ENCODE measurements around the gene MISP3. TPM values are rescaled to one million over a fixed set of nuclear protein-coding genes. Genes with fewer than 3 reads are reported as not detected.
A peak's percentile ranks its signal among the peaks of the same experiment; 100 is the strongest.
"Not testable (repeated sequence)": the region's sequence is repeated elsewhere in the genome, so short reads cannot be mapped to it uniquely, and the experiment has no call there.

MISP3 gene
- total and polyA plus RNA-seq, 9 of the 15 experiments (the other 6 are each of a cell fraction or from before 2014, with no cell fraction given): 0.25 to 5.6 (median 1.6) TPM

DNA sequence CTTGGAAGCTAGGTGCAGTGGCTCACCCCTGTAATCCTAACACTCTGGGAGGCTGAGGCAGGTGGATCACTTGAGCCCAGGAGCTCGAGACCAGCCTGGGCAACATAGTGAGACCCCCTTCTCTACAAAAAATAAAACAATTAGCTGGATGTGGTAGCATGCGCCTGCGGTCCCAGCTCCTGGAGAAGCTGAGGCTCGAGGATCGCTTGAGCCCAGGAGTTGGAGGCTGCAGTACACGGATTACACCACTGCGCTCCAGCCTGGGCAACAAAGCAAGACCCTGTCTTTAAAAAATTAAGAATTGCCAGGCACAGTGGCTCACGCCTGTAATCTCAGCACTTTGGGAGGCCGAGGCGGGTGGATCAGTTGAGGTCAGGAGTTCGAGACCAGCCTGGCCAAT is 21.6 kb upstream of the MISP3 start:
- intact Hi-C loops (cut with micrococcal nuclease); H3K4me3 ChIP-seq; ATAC-seq; CTCF ChIA-PET (ENCODE audit: low intra/inter-chr PET ratio); H3K4me2 ChIP-seq (ENCODE audit: insufficient read depth, low read length); H3K79me2 ChIP-seq (ENCODE audit: control insufficient read depth, insufficient read depth, low read length); H3K27ac ChIP-seq (ENCODE audit: extremely low read depth, low read depth, low read length); H4K20me1 ChIP-seq (replicated peaks; ENCODE audit: control insufficient read depth, insufficient read depth, low read length); H3K27me3 ChIP-seq (ENCODE audit: control insufficient read depth in 2 of 2, insufficient read depth in 2 of 2, low read length in 2 of 2); BruUV-seq (replicated peaks); DNase-seq (ENCODE audit: extremely low read depth in 1 of 4, low spot score in 3 of 4); H2AFZ ChIP-seq (ENCODE audit: low read depth, low read length); FAIRE-seq; H3K9me3 ChIP-seq (replicated peaks; ENCODE audit: control insufficient read depth, insufficient read depth, low read depth, low read length); H3K9ac ChIP-seq (ENCODE audit: insufficient read depth in 1 of 2, low read depth in 2 of 2, low read length in 2 of 2); H3K9me1 ChIP-seq (ENCODE audit: control insufficient read depth, insufficient read depth, low read length): not testable (repeated sequence)
- WGBS (ENCODE audit: insufficient coverage, low coverage, missing lambda C conversion rate): 77% methylated on average over 10 of the region's 11 CpGs
- peaks cover 27% of the 10 kb centered on the region; the same call in 2 of the 3 replicates for H3K36me3 ChIP-seq (ENCODE audit: control insufficient read depth, insufficient read depth, low read length)
- POLR2A ChIA-PET: interaction anchor here (0.6 kb wide), 3 partner anchors 10 to 770 kb away, joined by 3 read pairs; no protein-coding TSS in a partner anchor
- TF ChIP-seq ZNF121 (CRISPR knock-in tag; conservative IDR thresholded peaks at IDR 0.05): peak; percentile 87
- peaks cover 0 to 31% of the 10 kb centered on the region in 2 experiments; a peak in 2 of 5 replicates for H3K4me1 ChIP-seq (replicated peaks in 1 of 2; ENCODE audit: control insufficient read depth in 2 of 2, insufficient read depth in 2 of 2, low read length in 2 of 2)
- in situ Hi-C loops (cut with MboI): loop anchor here (25.0 kb wide), 1 partner anchor 464 kb away; no protein-coding TSS in a partner anchor

DNA sequence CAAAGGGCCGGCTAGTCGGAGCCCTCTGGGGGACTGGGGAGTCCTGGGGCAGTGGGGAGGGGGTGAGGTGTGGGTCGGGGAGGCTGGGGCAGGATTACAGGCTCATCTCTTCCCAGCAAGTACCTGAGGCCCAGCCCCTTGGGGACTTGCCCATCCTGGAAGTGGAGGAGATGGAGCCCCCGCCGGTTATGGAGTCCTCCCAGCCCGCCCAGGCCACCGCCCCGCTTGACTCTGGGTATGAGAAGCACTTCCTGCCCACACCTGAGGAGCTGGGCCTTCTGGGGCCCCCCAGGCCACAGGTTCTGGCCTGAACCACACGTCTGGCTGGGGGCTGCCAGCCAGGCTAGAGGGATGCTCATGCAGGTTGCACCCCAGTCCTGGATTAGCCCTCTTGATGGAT is 20.6 kb upstream of the MISP3 start:
- CTCF ChIA-PET (ENCODE audit: low intra/inter-chr PET ratio): no interaction called here
- no peaks in the 10 kb centered on the region for H3K27me3 ChIP-seq (ENCODE audit: control insufficient read depth in 2 of 2, insufficient read depth in 2 of 2, low read length in 2 of 2)
- peak in 2 of 4 experiments; percentile 5 to 6 for DNase-seq (ENCODE audit: extremely low read depth in 1 of 4, low spot score in 3 of 4)
- H3K9me3 ChIP-seq (replicated peaks; ENCODE audit: control insufficient read depth, insufficient read depth, low read depth, low read length): peaks cover 4% of the 10 kb centered on the region
- H4K20me1 ChIP-seq (replicated peaks; ENCODE audit: control insufficient read depth, insufficient read depth, low read length): no peaks in the 10 kb centered on the region
- no peak overlapping the region for H2AFZ ChIP-seq (ENCODE audit: low read depth, low read length)
- WGBS (ENCODE audit: insufficient coverage, low coverage, missing lambda C conversion rate): 0% methylated on average over 1 of the region's 9 CpGs
- in situ Hi-C loops (cut with MboI): loop anchor here (25.0 kb wide), 1 partner anchor 465 kb away; no protein-coding TSS in a partner anchor
- ATAC-seq: no peak
- intact Hi-C loops (cut with micrococcal nuclease): no loop called here
- no peak for FAIRE-seq
- H3K79me2 ChIP-seq (ENCODE audit: control insufficient read depth, insufficient read depth, low read length): no peaks in the 10 kb centered on the region
- no peak overlapping the region for H3K4me2 ChIP-seq (ENCODE audit: insufficient read depth, low read length)
- peaks cover 0 to 35% of the 10 kb centered on the region in 2 experiments; a peak in 3 of 5 replicates for H3K4me1 ChIP-seq (replicated peaks in 1 of 2; ENCODE audit: control insufficient read depth in 2 of 2, insufficient read depth in 2 of 2, low read length in 2 of 2)
- no peak overlapping the region for H3K27ac ChIP-seq (ENCODE audit: extremely low read depth, low read depth, low read length)
- POLR2A ChIA-PET: interaction anchor here (0.7 kb wide), 1 partner anchor 103 kb away, joined by 3 read pairs; no protein-coding TSS in a partner anchor
- no peaks in the 10 kb centered on the region for H3K9me1 ChIP-seq (ENCODE audit: control insufficient read depth, insufficient read depth, low read length)
- H3K36me3 ChIP-seq (ENCODE audit: control insufficient read depth, insufficient read depth, low read length): peaks cover 23% of the 10 kb centered on the region; the same call in 2 of the 3 replicates
- H3K9ac ChIP-seq (ENCODE audit: insufficient read depth in 1 of 2, low read depth in 2 of 2, low read length in 2 of 2): no peak overlapping the region
- BruUV-seq (replicated peaks): no TSS peak
- H3K4me3 ChIP-seq: no peak overlapping the region
- TF ChIP-seq RBM22 (IDR thresholded peaks at IDR 0.05; ENCODE audit: low read depth, low read length, poor library complexity, severe bottlenecking): no peak
- no peak for TF ChIP-seq SIN3B (IDR thresholded peaks at IDR 0.05; ENCODE audit: low read depth)
- no peak for TF ChIP-seq OTX1 (CRISPR knock-in tag; IDR thresholded peaks at IDR 0.05)
- no peak for TF ChIP-seq ILK (tag; IDR thresholded peaks at IDR 0.05; ENCODE audit: borderline replicate concordance, low read depth)
- no peak for TF ChIP-seq FOXM1 (IDR thresholded peaks at IDR 0.05; ENCODE audit: low read depth)
- no peak for TF ChIP-seq FOXM1 (CRISPR knock-in tag; IDR thresholded peaks at IDR 0.05; ENCODE audit: low read depth)
- TF ChIP-seq PTBP1 (IDR thresholded peaks at IDR 0.05; ENCODE audit: low read depth, low read length): no peak
- TF ChIP-seq ZNF232 (CRISPR knock-in tag; IDR thresholded peaks at IDR 0.05): no peak
- no peak for TF ChIP-seq PYGO2 (tag; IDR thresholded peaks at IDR 0.05)
- TF ChIP-seq NR3C1 (CRISPR knock-in tag; IDR thresholded peaks at IDR 0.05): no peak
- TF ChIP-seq, protein P1, sequence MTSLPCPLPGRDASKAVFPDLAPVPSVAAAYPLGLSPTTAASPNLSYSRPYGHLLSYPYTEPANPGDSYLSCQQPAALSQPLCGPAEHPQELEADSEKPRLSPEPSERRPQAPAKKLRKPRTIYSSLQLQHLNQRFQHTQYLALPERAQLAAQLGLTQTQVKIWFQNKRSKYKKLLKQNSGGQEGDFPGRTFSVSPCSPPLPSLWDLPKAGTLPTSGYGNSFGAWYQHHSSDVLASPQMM (CRISPR knock-in tag; IDR thresholded peaks at IDR 0.05): no peak
